OCI-LY1 (cell line): ENCODE data around the gene POU2F2.

Experiments used
- CTCF ChIP-seq: fragments of 200-600 bp; sonication (generic), shearing (Covaris generic); IDR thresholded peaks from 2 replicates; pipeline ENCODE4 v1.5.1; 2017; ENCODE audit warnings: mild to moderate bottlenecking, antibody characterized with exemption, low read length, moderate library complexity, mixed read lengths
- EZH2 ChIP-seq: fragments of 200-600 bp; sonication (generic), shearing (Covaris generic); IDR thresholded peaks from 2 replicates; pipeline ENCODE4 v1.8.0; 2017; ENCODE audit warnings: borderline replicate concordance, mixed run types, mild to moderate bottlenecking, antibody characterized with exemption, low read length, moderate library complexity, mixed read lengths

- TF ChIP-seq CTCF (no peak), EZH2 (no peak)
Observed at GRCh38 chr19:42093926-42094325, 38.3 kb downstream of the POU2F2 start.
